ENCODE results near the gene VAV3.

DNA sequence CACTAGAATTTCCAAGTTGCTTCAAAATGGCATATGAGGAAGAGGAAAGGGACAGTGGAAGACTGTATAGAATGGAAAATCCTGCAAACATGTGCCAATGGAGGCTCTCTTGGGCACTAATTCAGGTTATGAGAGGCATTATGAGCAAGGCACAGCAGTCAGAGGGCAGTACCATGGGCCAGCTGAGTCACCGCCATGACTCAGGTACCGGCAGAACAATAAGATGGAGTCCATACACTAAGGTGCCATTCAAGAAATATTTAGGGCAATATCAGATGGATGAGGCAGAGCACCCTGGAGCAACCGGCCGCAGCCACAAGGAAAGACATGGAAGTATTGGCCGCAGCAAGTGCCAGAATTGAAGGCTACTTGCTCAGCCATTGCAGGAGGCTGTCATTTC is 25.6 kb upstream of the VAV3 start:
- TF ChIP-seq CTCF (IDR thresholded peaks at IDR 0.05), result no peak
- no peak for TF ChIP-seq YY1 (IDR thresholded peaks at IDR 0.05; ENCODE audit: low read depth)
- no peak for TF ChIP-seq EP300 (IDR thresholded peaks at IDR 0.05; ENCODE audit: borderline replicate concordance in 1 of 2, low read depth in 1 of 2, low read length in 1 of 2)
- TF ChIP-seq EZH2phosphoT487 (IDR thresholded peaks at IDR 0.05; ENCODE audit: borderline replicate concordance, low read depth), result no peak
- no peak for TF ChIP-seq GABPA (IDR thresholded peaks at IDR 0.05; ENCODE audit: low read depth)
- TF ChIP-seq TAF1 (IDR thresholded peaks at IDR 0.05; ENCODE audit: borderline replicate concordance, low read depth, low read length), result no peak
